Suppressor macrophage treated with lipopolysaccharide for 1 hour (primary cell): Measurements from ENCODE around the gene SEC22A.

Experiments used
- DNase-seq, 3 donors: peaks; one replicate each; pipeline ENCODE4 v3.0.0-alpha.2; 2020 to 2022

SEC22A gene

DNA sequence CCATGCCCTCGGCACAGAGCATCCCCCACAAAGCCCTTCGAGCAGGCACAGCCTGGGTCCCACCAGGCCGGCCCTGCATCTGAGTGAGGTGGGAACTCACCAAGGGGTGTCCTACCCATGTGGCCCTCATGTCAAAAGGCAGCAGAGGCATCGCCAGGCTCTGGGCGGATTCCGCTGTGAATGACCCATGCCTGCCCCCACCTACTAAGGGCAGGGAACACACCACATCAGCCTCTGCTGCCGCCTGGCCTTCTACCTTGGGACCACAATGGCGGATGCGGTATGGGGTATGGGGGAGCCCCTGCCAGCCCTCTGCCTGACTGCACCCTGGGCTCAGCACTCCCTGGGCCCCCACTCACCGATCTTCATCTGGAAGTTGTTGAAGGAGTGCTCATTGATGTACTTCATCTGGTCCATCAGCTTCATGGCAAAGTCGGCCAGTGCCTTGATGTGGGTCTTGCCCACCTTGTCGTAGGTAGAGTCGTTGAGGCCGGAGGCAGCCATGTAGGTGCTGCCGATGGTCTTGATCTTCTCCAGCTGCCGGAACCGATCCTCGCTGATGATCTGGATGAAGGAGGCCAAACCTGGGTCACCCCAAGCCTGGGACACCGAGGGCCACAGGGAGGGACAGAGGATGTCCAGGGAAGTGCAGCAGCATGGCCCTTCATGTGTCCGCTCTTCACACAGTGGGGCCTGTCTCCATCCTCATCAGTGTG, 87.8 kb downstream of the SEC22A start:
- no peak for DNase-seq

DNA sequence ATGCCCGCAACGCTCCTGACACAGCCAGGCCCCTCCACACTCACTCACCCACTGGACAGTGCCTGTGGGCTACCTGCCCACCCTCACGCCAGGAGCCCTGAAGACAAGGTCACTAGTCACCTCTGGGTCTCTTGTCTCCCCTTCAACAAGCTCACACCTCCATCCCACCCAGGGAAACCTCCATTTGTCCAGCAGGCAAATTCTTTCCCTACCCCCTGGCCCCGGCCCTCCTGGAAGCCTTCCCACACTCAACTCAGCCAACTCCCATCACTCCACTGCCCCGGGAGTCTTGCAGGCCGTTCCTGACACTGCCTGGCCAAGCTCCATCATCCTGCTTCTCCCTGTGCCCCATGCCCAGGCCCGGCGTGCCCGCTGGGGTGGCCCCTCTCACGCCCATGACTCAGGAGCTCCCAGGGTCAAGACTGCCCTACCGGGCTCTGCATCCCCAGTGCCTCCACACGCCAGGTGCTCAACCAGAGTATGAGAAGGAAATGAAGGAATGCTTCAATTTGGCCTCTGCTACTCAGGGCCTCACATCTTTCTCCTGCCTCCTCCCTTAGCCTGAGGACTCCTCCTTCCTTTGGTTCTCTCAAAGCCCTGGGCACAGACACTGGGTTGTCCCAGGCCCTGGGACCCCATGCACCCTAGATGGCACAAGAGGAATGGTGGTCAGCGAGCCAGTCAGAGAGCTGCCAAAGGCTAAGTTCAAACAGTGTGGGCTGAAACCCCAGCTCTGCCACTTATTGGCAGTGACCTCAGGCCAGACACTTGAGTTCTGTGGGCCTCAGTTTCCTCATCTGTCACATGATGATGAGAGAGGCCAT, 88.6 kb downstream of the SEC22A start:
- no peak for DNase-seq

DNA sequence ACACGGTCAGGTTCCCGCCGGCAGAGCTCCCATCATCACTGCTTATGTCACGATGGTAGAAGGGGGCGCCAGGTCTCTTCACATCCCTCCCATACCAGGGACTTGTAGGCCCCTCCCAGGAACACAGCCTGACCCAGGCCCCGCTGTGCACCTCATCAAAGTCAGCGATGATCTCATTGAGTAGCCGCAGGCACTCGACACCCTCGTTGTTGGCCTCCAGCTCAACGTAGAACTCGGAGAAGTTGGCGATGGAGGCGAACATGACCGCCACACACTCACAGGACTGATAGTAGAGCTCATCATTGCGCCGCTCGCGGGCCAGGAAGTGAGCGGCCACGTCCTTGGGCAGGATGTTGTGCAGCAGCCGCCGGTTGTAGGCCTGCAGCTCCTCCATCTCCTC, 89.2 kb downstream of the SEC22A start:
- no peak for DNase-seq

DNA sequence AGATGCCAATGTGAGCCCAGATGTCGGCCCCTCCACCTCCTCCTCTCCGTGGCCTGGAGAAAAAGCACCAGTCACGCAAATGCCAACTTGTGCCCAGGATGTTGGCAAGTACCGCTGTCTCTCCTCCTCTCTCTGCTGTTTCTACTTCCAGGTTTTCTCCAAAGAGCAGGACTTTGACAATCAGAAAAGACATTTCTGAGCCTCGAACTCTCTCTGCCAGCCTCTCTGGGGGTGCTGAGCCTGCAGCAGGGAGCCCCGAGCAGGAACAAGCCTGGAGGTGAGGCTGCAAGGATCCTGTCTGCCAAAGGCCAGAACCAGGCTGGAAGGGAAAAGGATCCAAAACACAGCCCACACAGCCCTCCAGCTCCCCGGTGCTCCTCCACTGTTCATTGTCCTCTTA, 89.7 kb downstream of the SEC22A start:
- no peak for DNase-seq

DNA sequence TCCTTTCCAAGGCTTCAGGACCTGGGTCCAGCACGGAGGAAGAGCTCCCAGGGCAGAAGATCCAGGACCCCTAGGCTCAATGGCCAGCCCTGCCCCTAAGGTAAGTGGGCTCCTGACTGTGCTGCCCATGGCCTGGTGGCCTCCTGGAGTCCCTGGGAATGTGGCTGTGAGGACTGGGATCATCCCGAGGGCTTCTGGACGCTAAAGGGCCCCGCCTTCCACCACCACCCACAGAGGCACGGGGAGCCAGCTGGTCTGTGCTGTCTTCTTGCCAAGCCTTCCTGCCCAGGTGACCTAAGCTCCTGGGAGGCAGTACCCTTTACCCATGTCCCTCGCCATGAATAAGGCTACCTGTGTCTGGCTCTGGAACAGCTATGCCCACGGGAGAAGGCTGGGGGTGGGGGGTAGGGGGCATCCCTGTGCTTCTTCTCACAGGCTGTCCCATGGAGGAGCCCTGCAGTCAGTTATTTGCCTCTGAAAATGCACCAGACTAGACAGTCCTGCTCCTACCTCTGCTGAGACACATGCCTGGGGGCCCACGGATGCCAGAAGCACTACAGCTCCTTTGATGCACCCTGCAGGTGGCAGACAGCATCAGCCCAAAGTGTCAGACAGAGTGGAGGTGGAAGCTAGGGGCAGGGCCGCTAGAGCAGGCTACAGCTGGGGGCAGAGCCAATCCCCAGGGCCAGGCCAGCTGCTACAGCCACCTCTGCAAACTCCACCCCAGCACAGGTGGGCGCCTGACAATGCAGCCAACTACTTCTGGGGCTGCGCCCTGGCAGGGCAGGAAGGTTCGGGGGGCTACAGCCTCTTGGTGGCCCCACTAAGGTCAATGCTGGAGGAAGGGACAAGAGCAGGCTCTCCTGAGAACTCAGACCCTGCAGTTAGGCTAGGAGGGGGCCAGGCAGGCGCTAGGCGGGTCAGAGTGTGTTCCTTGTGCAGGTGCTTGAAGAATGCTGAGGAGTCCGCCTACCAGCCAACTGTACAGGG, 90.9 kb downstream of the SEC22A start:
- no peak for DNase-seq

DNA sequence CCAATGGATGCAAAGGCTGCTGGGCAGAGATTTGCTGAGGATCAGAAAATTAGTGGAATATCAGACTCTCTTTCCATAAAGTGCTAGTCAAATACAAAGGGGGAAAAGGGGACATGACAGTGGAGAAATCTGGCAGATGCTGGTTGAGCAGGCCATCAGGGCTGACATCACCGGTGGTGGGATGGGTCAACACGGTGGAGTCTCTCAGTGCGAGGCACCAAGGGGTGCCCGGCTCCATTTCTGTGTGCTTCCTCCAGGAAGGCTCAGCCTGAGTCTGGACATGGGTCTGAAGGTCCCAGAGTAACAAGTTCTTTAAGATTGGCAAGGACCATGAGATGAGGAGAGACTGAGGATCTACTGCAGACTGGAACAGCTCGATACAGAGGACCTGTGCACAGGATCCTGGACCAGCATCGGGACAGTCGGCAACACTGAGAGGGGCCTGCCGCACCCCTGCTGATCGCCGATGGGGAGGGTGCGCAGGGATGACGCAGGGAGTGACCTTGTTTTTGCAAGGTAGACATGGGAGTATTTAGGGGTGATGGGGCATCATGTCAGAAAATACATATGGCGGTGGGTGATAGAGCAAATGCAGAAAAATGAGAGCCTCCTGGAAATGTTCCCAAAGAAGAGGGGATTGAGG, 92.7 kb downstream of the SEC22A start:
- no peak for DNase-seq

DNA sequence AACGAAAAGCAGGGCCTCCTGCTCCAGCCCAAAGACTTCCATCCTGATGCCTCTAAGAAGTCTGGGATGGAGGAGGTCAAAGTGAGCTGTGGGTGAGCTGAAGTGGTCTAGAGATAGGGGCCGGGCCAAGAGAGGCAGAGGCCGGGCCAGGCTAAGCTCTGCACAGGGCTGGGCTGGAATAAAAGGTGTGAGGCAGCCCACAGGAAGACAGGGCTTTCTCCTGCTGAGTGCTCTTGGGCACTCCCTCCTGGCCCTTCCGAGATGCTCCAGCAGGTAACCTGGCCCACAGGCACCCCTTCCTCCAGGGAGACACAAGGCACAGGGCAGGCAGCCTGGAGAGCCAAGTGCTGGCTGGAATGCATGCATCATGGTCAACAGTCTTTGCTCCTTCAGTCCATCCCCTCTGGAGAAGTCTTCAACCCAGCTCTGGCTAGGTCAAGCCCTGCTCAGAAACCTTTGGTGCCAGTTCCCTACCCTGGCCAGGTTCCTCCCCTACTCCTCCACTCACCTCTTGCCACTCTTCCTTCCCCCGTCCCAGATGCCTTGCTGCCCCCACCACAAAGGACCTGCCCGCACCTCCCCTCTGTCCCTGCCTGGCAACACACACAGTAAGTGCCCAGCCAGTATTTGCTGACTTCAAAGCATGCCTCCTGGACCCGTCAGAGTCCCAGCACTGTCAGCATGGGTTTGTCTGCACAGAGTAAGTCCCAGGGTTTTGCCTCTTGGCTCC, 93.6 kb downstream of the SEC22A start:
- no peak for DNase-seq

DNA sequence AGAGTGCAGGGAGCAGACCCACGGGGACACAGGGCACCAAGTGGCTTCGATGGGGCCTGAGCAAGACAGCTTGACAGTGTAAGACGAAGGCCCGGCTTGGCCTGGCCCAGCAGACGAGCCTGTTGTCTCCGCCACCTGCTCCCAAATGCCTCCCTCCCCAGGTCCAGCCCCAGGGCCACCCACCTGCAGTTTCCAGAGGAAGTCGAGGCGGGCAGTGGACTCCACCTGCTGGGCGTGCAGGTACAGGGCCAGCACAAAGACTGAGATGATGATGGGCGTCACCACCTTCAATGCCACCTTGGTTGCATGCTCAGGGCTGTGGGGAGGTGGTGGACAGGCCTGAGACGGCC, 94.1 kb downstream of the SEC22A start:
- DNase-seq = no peak

DNA sequence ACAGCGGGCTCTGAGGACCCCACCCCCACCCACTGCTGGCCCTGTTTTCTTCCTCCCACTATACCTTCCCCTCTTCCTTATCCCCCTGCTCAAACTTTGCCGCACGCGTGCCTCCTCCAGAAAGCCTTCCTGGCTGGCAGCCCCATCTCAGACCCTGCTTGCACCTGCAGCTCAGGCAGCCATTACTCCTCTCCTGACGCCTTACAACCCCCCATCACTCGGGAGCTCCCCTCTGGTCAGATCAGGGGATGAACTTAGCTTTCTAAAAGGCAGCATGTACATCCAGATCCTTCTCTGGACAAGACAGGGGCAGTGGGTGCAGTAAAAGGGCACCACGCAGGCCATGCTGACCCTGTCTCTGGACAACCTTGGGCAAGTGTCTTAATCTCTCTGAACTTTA, 94.5 kb downstream of the SEC22A start:
- DNase-seq = no peak

DNA sequence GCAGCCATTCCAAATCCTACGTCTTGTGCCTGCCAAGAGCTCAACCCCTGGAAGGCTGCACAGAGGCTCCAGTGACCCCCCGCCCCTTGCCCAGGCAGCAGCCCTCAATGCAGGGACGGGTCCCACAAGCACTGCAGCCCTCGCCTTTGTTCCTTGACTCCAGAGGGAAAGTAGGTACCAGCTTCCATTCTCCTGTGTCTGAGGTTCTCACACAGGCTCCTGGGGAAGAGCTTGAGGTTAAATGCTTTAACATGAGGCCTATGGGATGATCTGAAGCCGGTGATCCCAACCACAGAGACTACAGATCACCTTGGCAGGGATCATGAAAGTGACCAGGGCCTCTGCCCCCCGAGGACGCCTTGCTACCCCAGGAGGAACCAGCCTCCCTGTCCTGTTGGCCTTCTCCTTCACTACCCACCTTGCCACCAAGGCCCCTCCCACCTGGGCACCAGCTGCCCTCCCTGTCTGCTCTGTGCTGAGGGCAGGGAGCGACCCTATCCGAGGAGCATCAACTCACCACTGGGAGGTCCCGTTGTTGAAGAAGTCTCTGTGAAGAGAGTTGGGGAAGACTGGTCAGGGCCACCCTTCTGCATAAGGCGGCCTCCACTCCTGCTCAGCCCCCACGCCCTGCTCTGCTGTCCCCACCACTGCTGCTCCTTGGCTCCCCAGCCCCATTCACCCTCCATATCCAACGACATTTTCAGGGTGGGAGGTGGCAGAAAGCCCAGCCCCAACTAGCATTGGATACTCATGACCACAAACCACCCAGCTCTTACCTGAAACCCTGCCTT, 95.3 kb downstream of the SEC22A start:
- DNase-seq = no peak

DNA sequence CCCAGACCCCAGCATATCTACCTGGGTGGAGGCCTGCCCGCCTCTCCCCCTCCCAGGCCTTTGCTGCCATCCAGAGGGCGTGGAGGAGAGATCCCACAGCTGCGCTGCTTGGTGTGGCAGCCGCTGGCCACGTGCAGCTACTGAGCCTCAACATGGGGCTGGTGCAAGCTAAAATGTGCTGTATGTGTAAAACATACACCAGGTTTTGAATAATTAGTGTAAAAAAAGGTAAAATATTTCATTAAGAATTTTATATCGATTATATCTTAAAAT, 95.8 kb downstream of the SEC22A start:
- DNase-seq = no peak

DNA sequence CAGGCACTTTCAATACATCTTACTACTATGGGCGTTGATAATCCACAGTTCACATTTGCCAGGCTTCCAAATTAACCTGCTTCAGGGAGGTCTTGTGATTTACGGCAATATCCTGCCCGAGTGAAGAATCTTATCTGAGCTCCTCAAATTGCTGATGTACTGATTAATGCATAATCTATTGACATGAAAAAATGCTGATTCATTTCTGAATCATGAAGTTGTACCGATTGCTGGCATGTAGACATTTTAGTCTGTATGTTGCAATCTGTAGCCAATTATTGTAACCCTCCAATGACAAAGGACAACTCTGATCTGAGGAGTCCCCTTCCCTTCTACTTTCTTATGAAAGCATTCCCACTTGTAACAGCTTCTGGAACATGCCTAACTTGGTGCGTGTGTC, 97.2 kb downstream of the SEC22A start:
- no peak for DNase-seq

DNA sequence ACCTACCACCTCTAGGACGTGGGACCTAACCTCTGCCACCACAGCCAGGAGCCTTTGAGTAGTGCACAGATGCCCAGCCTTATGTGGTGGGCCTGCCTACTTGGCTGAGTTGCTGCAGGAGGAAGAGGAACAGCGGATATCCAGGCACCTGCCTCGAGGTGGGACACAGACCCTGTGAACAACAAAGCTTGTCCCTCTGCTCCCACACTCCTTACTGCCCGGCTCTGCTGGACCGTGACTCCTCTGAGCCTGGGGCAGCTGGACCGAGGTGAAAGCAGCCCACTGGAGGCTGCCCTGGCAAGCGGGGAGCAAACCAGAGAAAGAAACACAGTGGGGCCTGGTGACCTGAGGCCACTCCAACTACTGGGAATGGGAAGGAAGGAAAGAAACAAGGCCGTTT, 97.8 kb downstream of the SEC22A start:
- no peak for DNase-seq

DNA sequence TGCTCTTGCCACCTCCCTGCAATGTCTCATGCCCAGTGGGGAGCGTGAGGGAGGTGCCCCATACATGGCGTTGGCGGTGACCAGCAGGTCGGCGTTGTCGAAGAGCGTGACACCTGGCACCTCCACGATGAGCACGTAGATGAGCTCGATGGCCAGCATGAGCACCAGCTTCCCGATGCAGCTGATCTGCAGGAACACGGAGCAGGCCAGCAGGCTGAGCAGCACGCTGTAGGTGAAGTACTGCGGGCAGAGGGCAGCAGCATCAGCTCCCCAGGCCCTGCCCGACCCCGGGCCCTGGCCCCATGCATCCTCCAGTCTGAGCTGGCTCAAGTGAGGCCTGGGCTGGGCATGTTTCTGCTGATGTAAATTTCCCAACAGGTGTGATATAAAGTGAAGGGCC, 98.3 kb downstream of the SEC22A start:
- no peak for DNase-seq

DNA sequence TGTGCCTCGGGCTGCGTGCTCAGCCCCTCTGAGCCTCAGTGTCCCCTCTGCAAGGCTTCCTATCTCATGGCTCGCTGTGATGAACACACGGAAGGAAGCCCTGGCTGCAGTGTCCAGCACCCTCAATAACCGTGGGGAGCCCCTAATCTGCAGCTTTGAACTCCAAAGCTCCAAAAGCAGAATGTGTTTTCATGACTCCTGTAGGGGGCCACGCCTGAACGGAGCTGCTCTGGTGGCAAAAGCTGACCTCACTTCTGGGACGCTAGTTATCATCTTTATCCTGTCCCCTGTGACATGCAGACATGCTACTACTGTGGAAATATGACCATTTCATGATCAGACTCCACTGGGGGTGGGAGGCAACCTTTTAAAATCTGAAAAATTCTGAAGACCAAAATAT, 98.8 kb downstream of the SEC22A start:
- no peak for DNase-seq

DNA sequence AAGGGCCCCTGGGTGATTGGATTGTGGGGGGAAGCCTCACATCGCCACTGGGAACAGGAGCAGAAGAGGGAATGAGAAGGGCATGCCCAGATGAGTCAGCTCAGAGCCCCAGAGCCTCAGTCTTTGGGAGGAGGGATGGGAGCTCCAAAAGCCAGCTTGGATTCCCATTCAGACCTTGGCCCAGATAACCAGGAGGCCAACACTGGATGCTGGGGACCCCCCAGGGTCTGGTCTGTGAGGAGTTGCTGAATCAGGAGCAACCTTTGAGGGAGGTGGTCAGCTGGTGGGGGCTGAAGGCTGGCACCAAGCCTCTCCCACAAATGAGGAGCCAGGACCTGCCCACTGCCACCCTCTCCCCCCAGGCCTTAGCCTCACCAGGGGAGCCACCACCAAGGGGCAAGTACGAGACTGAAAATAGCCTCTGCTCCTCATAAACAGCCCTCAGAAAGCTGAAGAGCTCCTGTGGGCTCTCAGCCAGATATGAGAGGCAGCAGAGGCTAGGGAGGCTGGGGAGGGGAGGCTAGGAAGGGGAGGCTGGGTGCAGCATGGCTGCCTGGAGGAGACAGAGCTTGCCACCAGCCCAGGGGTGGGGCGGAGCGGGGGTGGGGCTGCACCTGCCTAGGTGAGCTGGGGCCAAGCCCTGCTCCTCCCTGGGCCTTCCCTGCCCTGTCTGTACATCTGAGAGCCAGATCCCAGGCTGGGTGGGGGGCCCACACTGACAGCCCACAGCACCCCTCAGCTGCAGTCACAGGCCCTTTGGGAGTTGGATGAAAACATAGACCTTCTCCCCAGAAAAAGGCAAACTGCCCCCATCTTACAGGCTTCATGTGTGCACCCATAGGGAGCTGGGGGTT, 99.8 kb downstream of the SEC22A start:
- no peak for DNase-seq

DNA sequence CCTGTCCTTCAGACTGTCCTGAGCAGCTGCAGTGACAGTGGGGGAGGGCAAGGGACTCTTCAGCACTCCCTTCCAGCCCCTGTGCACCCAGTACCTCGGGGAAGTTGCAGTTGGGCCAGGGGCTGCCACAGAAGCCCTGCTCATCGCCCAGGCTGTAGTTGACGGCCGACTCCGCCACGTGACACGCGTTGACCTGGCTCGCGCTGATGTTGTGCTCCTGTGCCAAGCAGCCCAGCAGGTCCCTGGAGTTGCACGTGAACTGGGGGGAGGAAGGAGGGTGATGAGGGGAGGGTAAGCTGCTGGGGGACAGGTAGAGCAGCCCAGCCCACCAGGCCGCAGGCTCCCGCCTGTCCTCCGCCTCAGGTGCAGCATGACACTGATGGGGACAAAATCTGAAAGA, 101.2 kb downstream of the SEC22A start:
- no peak for DNase-seq

DNA sequence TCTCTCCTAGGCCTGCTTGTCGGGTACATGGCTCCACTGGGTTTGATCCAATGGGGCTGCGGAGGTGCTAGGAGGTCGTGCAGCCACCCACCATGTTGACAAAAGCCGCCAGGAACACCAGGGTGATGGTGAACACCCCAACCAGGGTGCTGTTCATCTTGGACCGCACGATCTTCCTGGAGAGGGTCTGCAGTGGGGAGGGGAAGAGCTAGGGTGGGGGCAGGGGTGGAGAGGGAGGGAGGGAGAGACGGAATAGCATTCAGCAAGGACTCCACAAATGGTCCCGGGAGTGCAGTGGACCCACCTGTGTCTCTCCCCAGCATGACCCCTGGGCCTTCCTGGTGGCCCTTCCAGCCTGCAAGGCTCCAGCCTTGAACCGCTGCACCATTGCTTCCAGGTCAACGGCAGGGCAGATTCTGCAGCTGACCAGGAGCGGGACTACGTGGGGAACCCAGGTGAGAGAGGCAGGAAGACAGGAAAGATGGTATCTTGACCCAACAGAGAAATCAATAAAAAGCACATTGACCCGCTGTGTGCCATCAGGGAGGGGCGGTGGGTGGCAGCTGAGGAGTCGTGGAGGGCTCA, 102.3 kb downstream of the SEC22A start:
- no peak for DNase-seq

DNA sequence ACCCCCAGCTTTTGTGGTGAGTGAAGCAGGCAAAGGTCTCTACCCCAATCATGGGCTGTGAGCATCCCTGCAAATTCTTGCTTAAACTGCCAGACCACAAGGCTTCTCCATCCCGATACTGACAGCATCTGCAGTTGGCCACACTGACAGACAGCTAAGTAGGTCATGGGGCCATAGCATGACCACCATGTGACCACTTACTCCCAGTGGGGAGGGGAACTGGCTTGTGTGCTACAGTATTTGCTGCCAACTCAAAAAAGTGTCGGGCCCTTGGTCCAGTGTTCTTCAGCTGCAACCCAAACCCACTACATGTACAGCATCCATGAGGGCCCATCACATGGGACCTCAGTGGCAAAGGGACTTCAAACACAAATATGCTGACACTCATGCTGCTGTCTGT, 103.4 kb downstream of the SEC22A start:
- no peak for DNase-seq

DNA sequence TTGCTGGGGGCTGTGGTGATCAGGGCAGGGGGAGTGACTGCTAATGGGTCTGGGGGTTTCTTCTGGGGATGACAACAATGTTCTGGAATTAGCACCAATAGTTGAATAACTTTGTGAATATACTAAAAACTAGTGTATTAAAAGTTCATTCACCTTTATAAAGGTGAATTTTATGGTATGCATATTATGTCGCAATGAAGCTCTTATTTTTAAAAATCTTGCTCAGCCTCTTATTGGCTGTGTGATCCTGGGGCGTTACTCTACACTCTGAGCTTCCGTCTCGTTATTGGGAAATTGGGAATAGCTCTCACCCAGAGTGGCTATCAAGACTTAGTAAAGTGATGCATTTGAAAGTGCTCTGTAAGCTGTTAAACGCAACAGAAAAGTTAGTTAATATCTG, 105.3 kb downstream of the SEC22A start:
- no peak for DNase-seq
